Mucosa of descending colon (tissue), 3 donors: Measurements from ENCODE around the gene ACKR3. TPM values are rescaled to one million over a fixed set of nuclear protein-coding genes. Genes with fewer than 3 reads are reported as not detected.

Experiments used
- ATAC-seq: fragments of 200-7000 bp; cut with Tn5 transposase; one replicate; pipeline ENCODE4 v1.9.1; 2020; ENCODE audit warnings: mild to moderate bottlenecking, moderate library complexity
- DNase-seq, 3 donors: peaks; one replicate each; pipeline ENCODE4 v3.0.0-alpha.2; 2020
- H3K36me3 ChIP-seq: fragments of 200-600 bp; one replicate; pipeline ENCODE4 v1.8.0; 2021; ENCODE audit warnings: low read depth, mild to moderate bottlenecking
- H3K4me1 ChIP-seq: fragments of 200-600 bp; one replicate; pipeline ENCODE4 v1.8.0; 2021; ENCODE audit warnings: low read depth, mild to moderate bottlenecking
- H3K4me3 ChIP-seq: fragments of 200-600 bp; one replicate; pipeline ENCODE4 v1.8.0; 2021; ENCODE audit warnings: mild to moderate bottlenecking
- H3K9me3 ChIP-seq: fragments of 200-600 bp; one replicate; pipeline ENCODE4 v1.8.0; 2021; ENCODE audit warnings: mild to moderate bottlenecking
- intact Hi-C, 2 donors: fragments of 100-400 bp; cut with DNase I in 1 of 2; cut with micrococcal nuclease in 1 of 2; formaldehyde crosslinking; loops; one replicate each; pipeline versions ENCODE4 v1.11.0 to v1.11.1; 2022; cut with DNase I, micrococcal nuclease
- total RNA-seq, 3 donors: library from RNA; stranded (reverse); fragmentation: NEBNext Ultra II Directional in 2 of 3; extraction: Animal tissue kit (Norgen Biotek cat#: 25700) in 2 of 3; gene quantifications; one replicate each; pipeline versions ENCODE4 v1.2.1 to v1.2.4, GENCODE V29; 2021 to 2023
- TF ChIP-seq, protein P1 (sequence below): fragments of 200-600 bp; IDR thresholded peaks from one replicate; pipeline ENCODE4 v1.8.0; 2022; ENCODE audit warnings: antibody characterized with exemption, mild to moderate bottlenecking
- donor health status: DM: no; HTN: no; CAD: no; lungs with moderate emphysema.
- donor health status: DM: no; HTN: no; CAD: no.
- donor health status: DM: no; HTN: yes; CAD: no.

ACKR3 gene
- total RNA-seq, 3 donors from 2014 or later = 8.0 to 17.9 (median 11.9) TPM

- no peak for DNase-seq
- TF ChIP-seq, protein P1, sequence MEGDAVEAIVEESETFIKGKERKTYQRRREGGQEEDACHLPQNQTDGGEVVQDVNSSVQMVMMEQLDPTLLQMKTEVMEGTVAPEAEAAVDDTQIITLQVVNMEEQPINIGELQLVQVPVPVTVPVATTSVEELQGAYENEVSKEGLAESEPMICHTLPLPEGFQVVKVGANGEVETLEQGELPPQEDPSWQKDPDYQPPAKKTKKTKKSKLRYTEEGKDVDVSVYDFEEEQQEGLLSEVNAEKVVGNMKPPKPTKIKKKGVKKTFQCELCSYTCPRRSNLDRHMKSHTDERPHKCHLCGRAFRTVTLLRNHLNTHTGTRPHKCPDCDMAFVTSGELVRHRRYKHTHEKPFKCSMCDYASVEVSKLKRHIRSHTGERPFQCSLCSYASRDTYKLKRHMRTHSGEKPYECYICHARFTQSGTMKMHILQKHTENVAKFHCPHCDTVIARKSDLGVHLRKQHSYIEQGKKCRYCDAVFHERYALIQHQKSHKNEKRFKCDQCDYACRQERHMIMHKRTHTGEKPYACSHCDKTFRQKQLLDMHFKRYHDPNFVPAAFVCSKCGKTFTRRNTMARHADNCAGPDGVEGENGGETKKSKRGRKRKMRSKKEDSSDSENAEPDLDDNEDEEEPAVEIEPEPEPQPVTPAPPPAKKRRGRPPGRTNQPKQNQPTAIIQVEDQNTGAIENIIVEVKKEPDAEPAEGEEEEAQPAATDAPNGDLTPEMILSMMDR = no peak
- Histone ChIP-seq H3K4me3 (no peak overlapping the region), H3K36me3 (no peaks in the 10 kb centered on the region), H3K4me1 (no peaks in the 10 kb centered on the region), H3K9me3 (no peaks in the 10 kb centered on the region)
- intact Hi-C loops = no loop called here
- no peak for ATAC-seq
Measured at GRCh38 chr2:236603361-236604015, 33.9 kb downstream of the ACKR3 start.

DNA sequence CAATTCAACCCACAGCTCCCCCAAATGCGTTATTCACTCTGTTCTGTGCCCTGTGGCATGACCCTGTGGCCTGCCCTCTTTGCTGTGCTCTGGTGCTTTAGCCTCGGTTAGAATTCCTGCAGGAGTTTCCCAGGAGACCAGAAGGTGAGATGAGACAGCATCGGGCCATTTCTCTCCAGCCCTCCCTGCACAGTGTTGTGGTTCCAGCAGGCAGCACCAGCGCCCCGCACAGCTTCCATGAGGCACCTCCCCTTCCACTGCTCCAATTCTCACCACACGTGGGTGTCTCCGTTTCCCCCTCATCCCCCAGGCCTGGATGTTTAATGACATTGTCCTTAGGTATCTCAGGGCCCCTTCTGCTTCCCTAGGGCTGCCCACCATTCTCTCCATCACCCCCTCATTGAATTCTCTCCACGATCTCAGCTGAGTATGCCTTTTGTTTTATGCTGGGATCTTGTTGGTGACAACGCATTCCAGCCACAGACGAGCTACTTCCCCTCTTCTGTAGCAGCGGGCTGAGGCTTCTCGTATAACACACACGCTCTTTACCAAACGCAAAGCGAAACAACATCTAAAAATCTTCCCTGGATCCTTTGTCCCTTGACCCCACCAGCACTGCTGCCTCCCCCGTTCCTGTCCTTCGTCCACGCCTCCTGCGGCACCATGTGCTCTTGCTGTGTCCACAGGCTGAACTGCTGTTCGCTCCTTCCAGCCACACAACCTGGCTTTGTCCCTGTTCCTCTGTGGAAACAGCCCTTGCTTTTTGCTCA lies 35.1 kb downstream of the ACKR3 start:
- Histone ChIP-seq H3K9me3 (no peaks in the 10 kb centered on the region), H3K4me1 (no peaks in the 10 kb centered on the region), H3K36me3 (no peaks in the 10 kb centered on the region), H3K4me3 (no peak overlapping the region)
- no peak for DNase-seq
- intact Hi-C loops = no loop called here
- no peak for ATAC-seq
- TF ChIP-seq, protein P1 = no peak

- ATAC-seq (no peak), DNase-seq (no peak)
- Histone ChIP-seq H3K9me3 (no peaks in the 10 kb centered on the region), H3K4me3 (no peak overlapping the region), H3K4me1 (no peaks in the 10 kb centered on the region), H3K36me3 (no peaks in the 10 kb centered on the region)
- TF ChIP-seq, protein P1 = no peak
- intact Hi-C loops = no loop called here
Measured at GRCh38 chr2:236605345-236605734, 35.7 kb downstream of the ACKR3 start.

- DNase-seq (no peak), ATAC-seq (no peak)
- no peaks in the 10 kb centered on the region for H3K9me3 ChIP-seq
- TF ChIP-seq, protein P1 = no peak
- no peaks in the 10 kb centered on the region for H3K36me3 ChIP-seq
- intact Hi-C loops = no loop called here
- H3K4me3 ChIP-seq = no peak overlapping the region
- no peaks in the 10 kb centered on the region for H3K4me1 ChIP-seq
Measured at GRCh38 chr2:236606023-236606422, 36.4 kb downstream of the ACKR3 start.

DNA sequence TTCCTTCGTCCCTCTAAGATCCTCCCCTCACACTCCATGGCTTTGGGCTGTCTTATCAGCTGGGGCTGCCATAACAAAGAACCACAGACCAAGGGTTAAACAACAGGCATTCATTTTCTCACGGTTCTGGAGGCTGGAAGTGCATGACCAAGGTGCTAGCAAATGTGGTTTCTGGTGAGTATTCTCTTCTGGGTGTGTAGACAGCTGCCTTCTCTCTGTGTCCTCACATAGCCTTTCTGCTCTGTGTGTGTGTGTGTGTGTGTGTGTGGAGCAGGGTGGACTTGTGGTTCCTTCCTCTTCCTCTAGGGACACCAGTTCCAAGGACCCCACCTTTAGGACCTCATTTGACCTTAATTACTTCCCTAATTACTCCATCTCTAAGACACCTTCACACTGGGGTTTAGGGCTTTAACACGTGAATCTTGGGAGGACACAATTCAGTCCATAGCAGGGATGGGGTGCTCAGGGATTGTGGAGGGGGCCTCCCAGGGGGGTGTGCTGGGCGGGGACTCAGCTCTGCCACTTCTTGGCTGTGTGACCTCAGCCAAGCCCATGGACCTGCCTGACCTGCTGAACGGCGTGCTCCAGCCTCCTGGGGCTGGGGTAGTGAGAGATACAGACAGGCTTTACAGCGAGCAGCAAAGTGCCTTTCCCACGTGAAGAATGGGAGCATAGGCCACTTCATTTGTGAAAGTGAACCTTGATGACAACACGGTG lies 38.0 kb downstream of the ACKR3 start:
- Histone ChIP-seq H3K9me3 (no peaks in the 10 kb centered on the region), H3K4me3 (no peak overlapping the region), H3K4me1 (no peaks in the 10 kb centered on the region), H3K36me3 (no peaks in the 10 kb centered on the region)
- TF ChIP-seq, protein P1 = no peak
- intact Hi-C loops = no loop called here
- DNase-seq (no peak), ATAC-seq (no peak)
